ENCODE measurements around the gene ICA1L. TPM values are rescaled to one million over a fixed set of nuclear protein-coding genes. Genes with fewer than 3 reads are reported as not detected.

The ICA1L gene
- total and polyA plus RNA-seq, 8 donors, result 0.87 to 36.7 (median 2.5) TPM

GRCh38 chr2:202749477-202749876, 122.1 kb downstream of the ICA1L start:
- no peak overlapping the region for H3K27ac ChIP-seq
- intact Hi-C loops (cut with DNase I; ENCODE audit: low total_unique reads), result no loop called here
- H3K4me3 ChIP-seq, result no peak overlapping the region
- H3K9me3 ChIP-seq, result peaks cover 0 to 7% (median 2%) of the 10 kb centered on the region in 4 donors
- no peaks in the 10 kb centered on the region for H3K4me1 ChIP-seq
- 82 to 94% (median 88%) methylated on average over 2 of the region's 2 CpGs for WGBS, 5 donors
- no peaks in the 10 kb centered on the region for H3K27me3 ChIP-seq
- no peak for DNase-seq
- H3K36me3 ChIP-seq, result no peaks in the 10 kb centered on the region
- TF ChIP-seq EP300 (IDR thresholded peaks at IDR 0.05), result no peak

GRCh38 chr2:202743613-202744012, 128.0 kb downstream of the ICA1L start:
- no peaks in the 10 kb centered on the region for H3K4me1 ChIP-seq
- TF ChIP-seq POLR2AphosphoS5 (IDR thresholded peaks at IDR 0.05) (no peak), EP300 (IDR thresholded peaks at IDR 0.05) (no peak), CTCF (IDR thresholded peaks at IDR 0.05) (no peak), POLR2A (IDR thresholded peaks at IDR 0.05) (no peak)
- WGBS, 5 donors, result 93 to 100% (median 97%) methylated on average over 1 of the region's 1 CpG
- H3K27me3 ChIP-seq, result no peaks in the 10 kb centered on the region
- H3K9me3 ChIP-seq, result peaks cover 0 to 26% (median 8%) of the 10 kb centered on the region in 4 donors
- no peak overlapping the region for H3K27ac ChIP-seq
- no peak for DNase-seq
- intact Hi-C loops (cut with DNase I; ENCODE audit: low total_unique reads), result no loop called here
- peaks cover 0 to 12% (median 6%) of the 10 kb centered on the region in 4 donors for H3K36me3 ChIP-seq
- H3K4me3 ChIP-seq, result no peak overlapping the region

- DNase-seq, result no peak
- Histone ChIP-seq H3K9me3 (peaks cover 8 to 18% (median 14%) of the 10 kb centered on the region in 4 donors), H3K4me3 (no peak overlapping the region), H3K4me1 (no peaks in the 10 kb centered on the region), H3K36me3 (peaks cover 0 to 22% (median 17%) of the 10 kb centered on the region in 4 donors), H3K27me3 (no peaks in the 10 kb centered on the region), H3K27ac (no peak overlapping the region)
- WGBS, 5 donors, result 93 to 100% (median 96%) methylated on average over 1 of the region's 1 CpG
- intact Hi-C loops (cut with DNase I; ENCODE audit: low total_unique reads), result no loop called here
- TF ChIP-seq POLR2AphosphoS5 (IDR thresholded peaks at IDR 0.05) (no peak), POLR2A (IDR thresholded peaks at IDR 0.05) (no peak), EP300 (IDR thresholded peaks at IDR 0.05) (no peak), CTCF (IDR thresholded peaks at IDR 0.05) (no peak)
These were observed 134.7 kb downstream of the ICA1L start for GRCh38 chr2:202736826-202737225.

GRCh38 chr2:202726070-202726469, 145.5 kb downstream of the ICA1L start:
- intact Hi-C loops (cut with DNase I; ENCODE audit: low total_unique reads), result no loop called here
- Histone ChIP-seq H3K4me1 (no peaks in the 10 kb centered on the region), H3K9me3 (no peaks in the 10 kb centered on the region), H3K36me3 (peaks cover 4 to 34% (median 9%) of the 10 kb centered on the region in 4 donors), H3K27ac (no peak overlapping the region), H3K4me3 (no peak overlapping the region), H3K27me3 (no peaks in the 10 kb centered on the region)
- DNase-seq, result no peak
- no peak for TF ChIP-seq EP300 (IDR thresholded peaks at IDR 0.05)
- no peak for TF ChIP-seq POLR2AphosphoS5 (IDR thresholded peaks at IDR 0.05)
- TF ChIP-seq CTCF (IDR thresholded peaks at IDR 0.05), result no peak
- TF ChIP-seq POLR2A (IDR thresholded peaks at IDR 0.05), result no peak
- WGBS, 5 donors, result 81 to 87% (median 84%) methylated on average over 3 of the region's 3 CpGs

GRCh38 chr2:202723746-202724145, 147.8 kb downstream of the ICA1L start:
- Histone ChIP-seq H3K27me3 (no peaks in the 10 kb centered on the region), H3K9me3 (no peaks in the 10 kb centered on the region), H3K27ac (no peak overlapping the region), H3K4me3 (no peak overlapping the region), H3K36me3 (peaks cover 4 to 26% (median 9%) of the 10 kb centered on the region in 4 donors), H3K4me1 (no peaks in the 10 kb centered on the region)
- WGBS, 5 donors, result 93 to 99% (median 97%) methylated on average over 2 to 5 of the region's 5 CpGs
- no peak for DNase-seq
- TF ChIP-seq CTCF (IDR thresholded peaks at IDR 0.05) (no peak), POLR2AphosphoS5 (IDR thresholded peaks at IDR 0.05) (no peak), POLR2A (IDR thresholded peaks at IDR 0.05) (no peak), EP300 (IDR thresholded peaks at IDR 0.05) (no peak)
- intact Hi-C loops (cut with DNase I; ENCODE audit: low total_unique reads), result no loop called here

All from stomach (tissue), 9 donors.